Pancreas (tissue), 10 donors: ENCODE data around the gene COX19. TPM values are rescaled to one million over a fixed set of nuclear protein-coding genes. Genes with fewer than 3 reads are reported as not detected.
"Not testable (repeated sequence)": the region's sequence is repeated elsewhere in the genome, so short reads cannot be mapped to it uniquely, and the experiment has no call there.

Experiments used
- ATAC-seq, 4 donors: fragments of 200-7000 bp; cut with Tn5 transposase; one replicate each; pipeline versions ENCODE4 v1.8.0 to v1.9.1; 2020; ENCODE audit warnings: mild to moderate bottlenecking in 4 of 4, moderate library complexity in 4 of 4
- DNase-seq, 6 donors: peaks; one replicate each; pipeline ENCODE4 v3.0.0-alpha.2; 2020
- FAIRE-seq: peaks from 2 replicates; lab custom pipeline; 2012; peaks lifted over from hg19 to GRCh38; lab: Jason Lieb, UNC
- H3K27ac ChIP-seq, 4 donors: fragments of 200-600 bp; sonication (generic); 1 replicate in 3 of 4; 2 replicates in 1 of 4; pipeline versions ENCODE4 v1.5.0 to v1.8.0; 2020
- H3K27me3 ChIP-seq, 4 donors: fragments of 200-600 bp; one replicate each; pipeline ENCODE4 v1.8.0; 2021
- H3K36me3 ChIP-seq, 3 donors: fragments of 200-600 bp; sonication (generic) in 1 of 3; one replicate each; pipeline versions ENCODE4 v1.5.0 to v1.8.0; 2020 to 2021
- H3K4me1 ChIP-seq, 3 donors: fragments of 200-600 bp; one replicate each; pipeline ENCODE4 v1.8.0; 2021
- H3K4me3 ChIP-seq, 4 donors: fragments of 200-600 bp; sonication (generic) in 2 of 4; one replicate each; pipeline versions ENCODE4 v1.5.0 to v1.8.0; 2020 to 2021
- H3K9me3 ChIP-seq, 4 donors: fragments of 200-600 bp; one replicate each; pipeline ENCODE4 v1.8.0; 2021
- CTCF ChIP-seq, 4 donors: fragments of 200-600 bp; sonication (generic) in 3 of 4; IDR thresholded peaks; one replicate each; pipeline versions ENCODE4 v1.5.0 to v1.8.0; 2021; ENCODE audit warnings: antibody characterized with exemption in 4 of 4
- WGBS, 2 donors: extraction: QIAGEN DNeasy Blood & Tissue Kit; methylation state at CpG; one replicate each; pipeline ENCODE4 v1.1.7; 2013; 5-methylcytosine and 5-hydroxymethylcytosine counted together
- intact Hi-C, 3 donors: fragments of 100-400 bp; cut with DNase I; formaldehyde crosslinking; loops; one replicate each; pipeline versions ENCODE4 v1.11.1 to v1.14.2; 2022
- polyA plus RNA-seq, 2 donors: library from polyadenylated mRNA; stranded (reverse); fragments of 200-250 nt; gene quantifications; one replicate each; pipeline ENCODE4 v1.2.3, GENCODE V29; 2013
- total RNA-seq, 6 donors: library from RNA; stranded (reverse); fragmentation: NEBNext Ultra II Directional in 4 of 6; extraction: Animal tissue kit (Norgen Biotek cat#: 25700) in 4 of 6; gene quantifications; one replicate each; pipeline versions ENCODE4 v1.2.1 to v1.2.4, GENCODE V29; 2021 to 2023
- donor health status: healthy with polysubstance abuse.
- donor health status: DM: no; HTN: no; CAD: no; lungs with moderate emphysema.
- donor health status: DM: no; HTN: no; CAD: no.
- donor health status: control.
- donor health status: control.
- donor health status: Bipolar disorder and iron deficiency.
- donor health status: DM: yes; HTN: yes; CAD: no.
- donor health status: DM: no; HTN: no; CAD: no.
- donor health status: DM: no; HTN: no; CAD: no.
- donor health status: DM: yes; HTN: yes; CAD: no.

COX19 gene
- total and polyA plus RNA-seq, 8 donors: 4.2 to 9.1 (median 6.4) TPM

DNA sequence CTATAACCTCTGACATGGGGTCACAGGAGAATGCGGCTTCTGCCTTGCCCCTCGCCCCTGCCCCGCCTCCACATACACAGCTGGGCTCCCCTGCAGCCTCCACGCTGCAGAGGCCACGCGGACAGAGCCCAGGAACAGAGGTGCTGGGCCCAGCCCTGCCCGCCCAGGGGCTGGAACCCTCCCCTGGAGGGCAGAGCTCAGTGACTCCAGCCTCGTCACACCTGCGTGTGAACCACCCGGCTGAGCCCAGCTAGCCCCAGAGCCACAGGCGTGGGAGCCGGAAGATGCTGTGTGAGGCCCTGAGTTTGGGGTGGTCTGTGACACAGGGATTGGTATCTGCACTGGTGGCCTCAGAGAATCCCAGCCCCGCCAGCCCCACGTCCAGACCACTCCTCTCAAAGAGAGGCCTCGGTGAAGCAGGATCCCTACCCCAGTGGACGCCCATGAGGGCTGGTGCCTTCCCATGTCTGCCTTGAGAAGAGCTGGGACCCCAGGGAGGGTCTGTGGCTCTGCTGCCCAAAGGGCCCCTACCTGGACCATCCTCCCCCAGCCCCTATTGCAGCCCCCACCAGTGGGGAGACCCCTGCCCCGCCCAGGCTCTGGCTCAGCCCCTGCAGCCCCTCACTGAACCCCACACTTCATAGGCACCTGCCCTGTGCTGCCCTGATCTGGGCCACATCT is 12.8 kb downstream of the COX19 start:
- no peaks in the 10 kb centered on the region for H3K4me1 ChIP-seq
- intact Hi-C loops: no loop called here
- 85 to 93% methylated on average over 16 to 17 of the region's 17 CpGs for WGBS, 2 donors
- TF ChIP-seq CTCF (IDR thresholded peaks at IDR 0.05): no peak
- H3K9me3 ChIP-seq: no peaks in the 10 kb centered on the region
- peaks cover 0 to 12% (median 8%) of the 10 kb centered on the region in 3 donors for H3K36me3 ChIP-seq
- ATAC-seq: no peak
- FAIRE-seq: no peak
- H3K27me3 ChIP-seq: no peaks in the 10 kb centered on the region
- no peak overlapping the region for H3K4me3 ChIP-seq
- peak in 3 of 6 donors; percentile 26 to 47 (median 45) for DNase-seq
- no peak overlapping the region for H3K27ac ChIP-seq

- H3K4me3 ChIP-seq: no peak overlapping the region
- peaks cover 0 to 4% (median under 1%) of the 10 kb centered on the region in 3 donors for H3K36me3 ChIP-seq
- no peak for FAIRE-seq
- WGBS, 2 donors: 90 to 91% methylated on average over 37 of the region's 37 CpGs
- H3K27ac ChIP-seq: no peak overlapping the region
- H3K27me3 ChIP-seq: no peaks in the 10 kb centered on the region
- no peak for TF ChIP-seq CTCF (IDR thresholded peaks at IDR 0.05)
- ATAC-seq: no peak
- intact Hi-C loops: no loop called here
- H3K4me1 ChIP-seq: no peaks in the 10 kb centered on the region
- H3K9me3 ChIP-seq: no peaks in the 10 kb centered on the region
- peak in 3 of 6 donors; percentile 25 to 44 (median 34) for DNase-seq
Observed at GRCh38 chr7:961546-962400, 13.6 kb downstream of the COX19 start.

- FAIRE-seq, H3K4me3 ChIP-seq, ATAC-seq, H3K27ac ChIP-seq, intact Hi-C loops, H3K36me3 ChIP-seq, H3K4me1 ChIP-seq, H3K27me3 ChIP-seq, H3K9me3 ChIP-seq: not testable (repeated sequence)
- DNase-seq: peak in 3 of 6 donors; percentile 3 to 15 (median 12)
- 77 to 85% methylated on average over 13 of the region's 13 CpGs for WGBS, 2 donors
Observed at GRCh38 chr7:960972-961371, 14.4 kb downstream of the COX19 start.

DNA sequence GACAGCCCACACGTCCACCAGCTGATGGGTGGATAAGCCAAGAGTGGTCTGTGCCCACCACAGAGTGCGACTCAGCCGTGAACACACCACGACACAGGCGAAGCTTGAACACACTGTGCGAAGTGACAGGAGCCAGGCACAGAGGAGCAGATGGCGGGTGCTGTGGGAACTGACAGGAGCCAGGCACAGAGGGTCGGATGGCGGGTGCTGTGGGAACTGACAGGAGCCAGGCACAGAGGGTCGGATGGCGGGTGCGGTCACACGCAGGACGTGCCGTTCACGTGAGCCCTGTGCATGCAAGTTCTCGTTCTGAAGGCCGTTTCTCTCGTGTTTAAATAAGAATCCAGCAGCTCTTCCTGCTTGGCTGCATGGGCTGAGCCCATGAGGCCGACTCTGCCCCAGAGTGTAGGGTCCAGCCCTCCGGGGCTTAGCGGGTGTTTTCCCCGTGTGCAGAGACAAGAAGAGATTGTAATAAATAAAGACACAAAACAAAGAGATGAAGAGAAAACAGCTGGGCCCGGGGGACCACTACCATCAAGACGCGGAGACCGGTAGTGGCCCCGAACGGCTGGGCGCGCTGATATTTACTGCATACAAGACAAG is 15.0 kb downstream of the COX19 start:
- no peak for FAIRE-seq
- TF ChIP-seq CTCF (IDR thresholded peaks at IDR 0.05): no peak
- peak in 3 of 6 donors; percentile 9 to 36 (median 27) for DNase-seq

DNA sequence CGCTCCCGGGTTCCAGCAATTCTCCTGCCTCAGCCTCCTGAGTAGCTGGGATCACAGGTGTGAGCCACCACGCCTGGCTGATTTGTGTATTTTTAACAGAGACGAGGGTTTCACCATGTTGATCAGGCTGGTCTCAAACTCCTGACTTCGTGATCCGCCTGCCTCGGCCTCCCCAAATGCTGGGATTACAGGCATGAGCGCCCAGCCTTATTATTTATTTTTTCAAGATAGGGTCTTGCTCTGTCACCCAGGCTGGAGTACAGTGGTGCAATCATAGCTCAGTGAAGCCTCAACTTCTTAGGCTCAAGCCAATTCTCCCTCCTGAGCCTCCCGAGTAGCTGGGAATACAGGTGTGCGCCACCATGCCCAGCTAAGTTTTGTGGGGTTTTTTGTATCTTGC is 15.6 kb downstream of the COX19 start:
- H3K27ac ChIP-seq, FAIRE-seq, ATAC-seq, H3K27me3 ChIP-seq, H3K36me3 ChIP-seq, H3K9me3 ChIP-seq, H3K4me1 ChIP-seq, H3K4me3 ChIP-seq: not testable (repeated sequence)
- whole genome bisulfite sequencing, 2 donors: 87 to 92% methylated on average over 10 of the region's 10 CpGs
- DNase-seq: peak in 2 of 6 donors; percentile 1 to 8
- intact Hi-C loops: loop anchor here in 1 of 3 donors (10.0 kb wide), 1 partner anchor 55 kb away; no protein-coding TSS in a partner anchor

More for the DNA sequence above, 15.0 kb downstream of the COX19 start:
- Histone ChIP-seq H3K4me3 (no peak overlapping the region), H3K36me3 (no peaks in the 10 kb centered on the region), H3K27ac (no peak overlapping the region), H3K4me1 (no peaks in the 10 kb centered on the region), H3K9me3 (no peaks in the 10 kb centered on the region), H3K27me3 (no peaks in the 10 kb centered on the region)
- 64 to 71% methylated on average over 31 of the region's 31 CpGs for WGBS, 2 donors
- ATAC-seq: no peak
- intact Hi-C loops: no loop called here
